G401 (cell line): Measurements from ENCODE around the gene ZNF76. TPM values are rescaled to one million over a fixed set of nuclear protein-coding genes. Genes with fewer than 3 reads are reported as not detected.
A peak's percentile ranks its signal among the peaks of the same experiment; 100 is the strongest.
"Not testable (repeated sequence)": the region's sequence is repeated elsewhere in the genome, so short reads cannot be mapped to it uniquely, and the experiment has no call there.

Experiments used
- DNase-seq: peaks from one replicate; pipeline ENCODE4 v3.0.0-alpha.2; 2015; ENCODE audit warnings: low spot score
- in situ Hi-C: cut with HindIII; loops from 2 replicates; pipeline ENCODE4 v1.10.0; 2016; ENCODE audit warnings: low sequenced_read_pairs, mixed read lengths
- total RNA-seq: library from RNA; depleted of rRNA; stranded (reverse); fragments of >200 nt; shearing (Covaris generic); gene quantifications from 2 replicates; pipeline ENCODE4 v1.2.3, GENCODE V29; 2014

The ZNF76 gene
- total RNA-seq, 1 experiment from 2014 or later: 26.0 TPM

- in situ Hi-C loops: no loop called here
Observed at GRCh38 chr6:35295036-35295435, 35.5 kb downstream of the ZNF76 start.

DNA sequence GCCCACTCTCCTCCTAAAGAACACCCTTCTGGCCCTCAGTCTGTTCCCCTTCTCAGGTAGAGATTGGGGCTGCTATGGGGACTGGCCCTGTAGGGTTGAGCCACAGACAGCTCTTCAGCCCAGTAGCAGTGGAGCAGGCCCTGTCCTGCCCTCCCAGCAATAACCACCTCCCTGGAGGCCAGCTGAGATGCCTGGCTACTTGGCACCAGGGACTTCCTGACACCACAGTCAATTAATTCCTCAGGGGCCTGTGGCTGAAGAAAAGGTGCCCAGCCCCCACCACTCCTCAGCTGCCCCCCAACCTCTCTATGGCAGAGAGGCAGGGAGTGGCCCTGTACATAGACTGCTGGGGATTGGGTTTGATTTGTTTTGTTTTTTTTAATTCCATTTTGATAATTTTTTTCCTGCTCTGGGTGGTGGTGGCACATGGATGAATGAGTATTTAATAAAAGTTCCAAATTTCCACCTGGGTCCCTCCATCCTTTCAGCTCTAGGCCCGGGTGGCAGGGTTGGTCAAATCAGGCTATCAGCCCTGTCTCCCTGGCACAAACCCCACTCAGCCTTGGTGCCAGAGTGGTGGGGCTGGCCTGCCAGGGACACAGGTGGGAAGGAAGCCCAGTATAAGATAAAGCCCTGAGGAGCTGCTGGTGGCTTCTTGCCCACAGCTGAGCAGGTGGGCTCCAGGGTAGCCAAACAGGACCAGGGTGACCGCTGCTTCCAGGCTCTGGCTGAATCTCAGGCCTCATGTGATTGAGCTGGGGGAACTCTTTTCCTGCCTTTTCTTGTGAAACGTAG, 36.2 kb downstream of the ZNF76 start:
- in situ Hi-C loops: no loop called here
- peak; percentile 58 for DNase-seq

More at GRCh38 chr6:35295036-35295435, 35.5 kb downstream of the ZNF76 start:
- DNase-seq: no peak

DNA sequence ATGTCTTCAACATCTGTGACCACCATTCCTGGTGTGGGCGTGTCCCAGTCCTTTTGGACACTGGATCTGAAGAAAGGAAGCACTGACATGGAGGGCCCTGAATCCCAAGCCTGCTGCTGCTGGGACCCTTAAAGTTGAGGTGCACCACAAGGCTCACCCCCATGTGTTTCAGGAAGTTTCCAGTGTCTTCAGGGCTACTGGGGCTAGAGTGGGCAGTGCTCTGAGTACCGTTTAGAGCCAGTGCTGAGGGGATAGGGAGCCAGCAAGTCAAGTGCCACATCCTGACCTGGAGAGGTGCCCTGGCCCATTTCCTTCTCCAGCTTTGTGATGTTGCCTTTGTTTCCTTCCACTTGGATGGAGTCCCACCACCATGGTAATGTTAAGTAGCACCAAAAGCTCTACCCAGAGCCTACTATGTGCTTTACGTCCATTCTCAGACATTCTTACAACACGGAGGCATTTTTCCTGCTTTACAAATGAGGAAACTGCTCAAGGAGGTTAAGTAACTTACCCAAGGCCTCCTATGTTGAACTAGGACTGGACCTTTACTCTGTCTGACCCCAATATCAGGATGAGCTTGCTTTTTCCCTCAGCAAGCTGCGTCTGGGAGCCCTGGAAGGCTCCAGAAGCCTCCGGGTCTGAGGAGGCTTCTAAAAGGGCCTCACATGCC, 37.5 kb downstream of the ZNF76 start:
- DNase-seq: no peak
- in situ Hi-C loops: no loop called here

DNA sequence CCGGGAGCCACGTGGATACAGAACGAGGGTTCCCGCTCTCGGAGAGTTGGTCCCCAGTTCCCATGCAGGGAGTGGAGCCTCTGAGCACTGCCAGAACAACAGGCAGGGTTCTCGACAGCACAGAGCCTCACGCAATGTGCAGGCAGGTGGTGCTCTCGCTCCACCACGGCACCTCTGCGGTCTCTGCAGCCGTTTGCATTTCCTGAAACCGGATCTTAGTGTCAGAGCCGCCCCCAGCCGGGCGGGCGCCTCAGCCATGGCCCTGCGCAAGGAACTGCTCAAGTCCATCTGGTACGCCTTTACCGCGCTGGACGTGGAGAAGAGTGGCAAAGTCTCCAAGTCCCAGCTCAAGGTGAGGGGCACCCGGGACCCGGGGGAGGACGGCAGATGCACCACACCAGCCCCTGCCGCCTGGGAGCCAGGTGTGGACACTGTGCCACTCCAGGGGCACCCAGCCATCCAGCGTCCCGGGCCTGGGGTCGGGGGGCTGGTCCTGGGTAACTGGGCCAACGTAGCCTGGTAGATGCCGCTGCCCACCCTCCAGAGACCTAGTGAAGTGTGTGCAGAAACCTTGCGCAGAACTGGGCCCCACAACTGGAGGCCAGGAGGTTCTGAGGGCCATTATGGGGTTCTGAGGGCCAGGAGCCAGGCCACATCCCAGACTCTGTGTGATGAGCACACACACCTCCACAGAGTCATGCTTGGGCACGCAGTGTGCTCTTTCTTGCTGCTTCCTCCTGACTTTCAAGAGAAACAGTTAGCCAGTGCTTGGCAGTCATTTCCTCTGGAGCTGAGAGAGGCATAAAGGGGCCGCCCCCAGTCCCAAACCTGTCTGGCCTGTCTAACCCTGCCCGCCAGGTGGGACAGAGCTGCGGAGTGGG, 38.3 kb downstream of the ZNF76 start, which contains the start of gene DEF6:
DEF6 (plus strand) TSS at position 218 of the 881 bp plus-strand sequence; CDS start at position 257, 39 bp downstream.
- peak; percentile 61 for DNase-seq
- in situ Hi-C loops: no loop called here

- in situ Hi-C loops: no loop called here
- no peak for DNase-seq
Observed at GRCh38 chr6:35298625-35299140, 39.1 kb downstream of the ZNF76 start.

DNA sequence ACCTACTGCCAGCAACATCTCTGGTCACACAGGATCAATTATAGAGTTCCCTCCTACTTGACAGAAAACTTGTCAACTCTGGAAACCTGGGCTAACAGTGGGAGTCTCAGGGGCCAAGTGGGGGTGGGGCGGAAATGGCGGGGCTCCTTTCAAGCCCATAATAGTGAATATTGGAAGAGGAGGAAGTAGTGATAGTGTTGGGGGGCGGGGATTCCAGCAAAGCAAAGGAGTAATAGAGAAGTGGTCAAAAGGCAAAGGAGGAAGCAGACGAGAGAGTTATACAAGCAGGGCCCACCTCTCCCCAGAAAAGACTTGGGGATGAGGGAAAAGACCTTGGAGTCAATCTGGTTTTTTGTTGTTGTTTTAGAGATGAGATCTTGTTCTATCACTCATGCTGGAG, 40.1 kb downstream of the ZNF76 start:
- no peak for DNase-seq
- in situ Hi-C loops: no loop called here

- in situ Hi-C loops: no loop called here
- no peak for DNase-seq
Observed at GRCh38 chr6:35300848-35301247, 41.3 kb downstream of the ZNF76 start.

DNA sequence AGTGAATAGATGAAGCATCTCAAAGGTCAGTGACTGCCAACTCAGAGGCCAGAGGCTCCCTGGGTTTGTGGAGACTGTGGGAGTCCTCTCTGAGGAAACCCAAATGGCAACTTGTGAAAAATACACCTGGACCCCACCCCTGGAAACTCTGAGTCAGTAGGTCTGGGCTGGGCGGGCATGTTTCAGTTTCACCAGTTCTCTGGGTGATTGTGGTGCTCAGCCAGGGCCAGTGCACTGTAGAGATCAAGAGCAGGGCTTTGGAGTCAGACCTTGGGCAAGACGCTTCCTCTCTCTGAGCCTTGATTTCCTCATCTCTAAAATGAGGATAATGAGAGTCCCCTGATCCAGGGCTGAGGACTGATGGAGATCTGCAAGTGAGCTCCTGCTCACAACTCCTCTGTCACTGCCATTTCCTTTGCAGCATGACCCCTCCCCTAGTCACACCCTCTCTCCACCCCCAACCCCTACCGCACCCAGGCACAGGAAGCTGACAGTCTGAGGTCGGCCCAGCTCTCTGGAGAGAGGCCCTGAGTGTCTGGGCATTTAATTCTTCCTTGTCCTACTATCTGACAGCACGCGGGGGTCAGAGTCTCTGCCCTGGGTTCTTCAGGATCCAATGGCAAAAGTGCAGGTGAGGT, 43.2 kb downstream of the ZNF76 start:
- DNase-seq: no peak
- in situ Hi-C loops: no loop called here

DNA sequence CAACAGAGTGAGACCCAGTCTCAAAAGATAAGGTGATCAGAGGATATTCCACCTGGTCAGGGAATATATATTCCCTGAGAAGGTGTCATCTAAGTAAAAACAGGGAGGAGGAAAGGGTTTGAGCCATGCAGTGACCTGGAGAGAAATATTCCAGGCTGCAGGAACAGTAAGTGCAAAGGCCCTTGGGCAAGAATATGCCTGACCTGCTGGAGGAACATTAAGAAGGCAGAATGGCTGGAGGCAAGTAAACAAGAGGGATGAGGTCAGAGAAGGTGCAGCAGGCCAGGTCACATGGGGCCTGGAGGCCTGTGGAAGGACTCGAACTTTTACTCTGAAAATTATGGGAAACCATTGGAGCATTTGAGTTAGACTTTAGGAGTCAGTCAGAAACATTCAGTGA, 44.8 kb downstream of the ZNF76 start:
- in situ Hi-C loops: no loop called here
- no peak for DNase-seq

- no peak for DNase-seq
- in situ Hi-C loops: no loop called here
Observed at GRCh38 chr6:35305117-35305516, 45.6 kb downstream of the ZNF76 start.

DNA sequence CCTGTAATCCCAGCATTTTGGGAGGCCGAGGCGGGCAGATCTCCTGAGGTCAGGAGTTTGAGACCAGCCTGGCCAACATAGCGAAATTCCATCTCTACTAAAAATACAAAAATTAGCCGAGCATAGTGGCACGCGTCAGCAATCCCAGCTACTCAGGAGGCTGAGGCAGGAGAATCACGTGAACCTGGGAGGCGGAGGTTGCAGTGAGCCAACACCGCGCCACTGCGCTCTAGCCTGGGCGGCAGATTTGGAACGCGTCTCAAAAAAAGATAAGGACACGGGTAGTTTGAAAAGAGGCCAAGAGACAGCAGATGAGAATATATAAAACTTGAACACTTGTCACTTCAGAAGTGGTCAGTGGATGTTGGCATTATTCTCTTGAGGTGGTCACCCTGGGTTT, 47.6 kb downstream of the ZNF76 start:
- in situ Hi-C loops, DNase-seq: not testable (repeated sequence)

DNA sequence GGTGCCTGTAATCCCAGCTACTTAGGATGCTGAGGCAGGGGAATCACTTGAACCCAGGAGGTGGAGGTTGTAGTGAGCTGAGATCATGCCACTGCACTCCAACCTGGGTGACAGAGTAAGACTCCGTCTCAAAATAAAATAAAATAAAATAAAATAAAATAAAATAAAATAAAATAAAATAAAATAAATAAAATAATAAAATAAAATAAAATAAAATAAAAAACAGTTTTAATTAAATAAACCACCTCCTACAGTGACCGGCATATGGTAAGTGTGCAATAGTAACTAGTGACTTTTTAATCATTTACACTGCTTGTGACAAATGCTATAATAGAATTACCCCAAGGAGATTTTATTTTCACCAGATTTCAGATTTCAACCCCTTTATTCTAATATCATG, 49.0 kb downstream of the ZNF76 start:
- in situ Hi-C loops, DNase-seq: not testable (repeated sequence)

GRCh38 chr6:35309611-35310264, 50.2 kb downstream of the ZNF76 start:
- in situ Hi-C loops: no loop called here
- DNase-seq: no peak

- no peak for DNase-seq
- in situ Hi-C loops: no loop called here
Observed at GRCh38 chr6:35310265-35310831, 50.8 kb downstream of the ZNF76 start.

DNA sequence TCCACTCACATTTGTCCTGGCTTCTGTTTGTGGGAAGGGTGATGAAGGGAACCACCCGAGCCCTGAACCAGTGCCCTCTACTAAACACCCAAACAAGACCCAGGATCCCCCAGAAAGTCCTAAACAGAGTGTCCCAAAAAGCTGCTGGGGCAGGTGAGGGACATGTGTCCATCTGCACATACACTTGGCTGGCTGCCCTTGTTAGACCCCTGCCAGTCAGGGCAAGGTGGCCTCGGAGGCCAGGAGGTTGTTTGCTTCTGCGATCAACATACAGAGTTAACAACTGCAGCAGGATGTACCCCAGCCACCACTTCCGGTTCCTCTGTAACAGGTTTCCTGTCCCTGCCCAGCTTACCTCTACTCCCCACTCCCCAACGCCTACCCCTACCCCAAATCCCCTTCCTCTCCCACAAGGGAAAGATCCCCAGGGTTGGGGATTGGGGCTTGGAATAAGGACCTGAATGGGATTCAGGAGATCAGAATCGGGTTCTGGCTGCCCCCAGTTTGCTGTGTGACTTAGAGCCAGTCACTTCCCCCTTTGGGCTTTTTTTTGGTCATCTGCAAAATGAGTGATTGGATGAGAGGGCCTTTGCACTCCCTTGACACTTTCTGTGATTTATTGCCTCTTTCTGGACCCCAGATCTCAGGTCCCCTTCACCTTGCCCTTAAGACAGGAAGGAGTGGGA, 52.0 kb downstream of the ZNF76 start:
- DNase-seq: no peak
- in situ Hi-C loops: no loop called here

DNA sequence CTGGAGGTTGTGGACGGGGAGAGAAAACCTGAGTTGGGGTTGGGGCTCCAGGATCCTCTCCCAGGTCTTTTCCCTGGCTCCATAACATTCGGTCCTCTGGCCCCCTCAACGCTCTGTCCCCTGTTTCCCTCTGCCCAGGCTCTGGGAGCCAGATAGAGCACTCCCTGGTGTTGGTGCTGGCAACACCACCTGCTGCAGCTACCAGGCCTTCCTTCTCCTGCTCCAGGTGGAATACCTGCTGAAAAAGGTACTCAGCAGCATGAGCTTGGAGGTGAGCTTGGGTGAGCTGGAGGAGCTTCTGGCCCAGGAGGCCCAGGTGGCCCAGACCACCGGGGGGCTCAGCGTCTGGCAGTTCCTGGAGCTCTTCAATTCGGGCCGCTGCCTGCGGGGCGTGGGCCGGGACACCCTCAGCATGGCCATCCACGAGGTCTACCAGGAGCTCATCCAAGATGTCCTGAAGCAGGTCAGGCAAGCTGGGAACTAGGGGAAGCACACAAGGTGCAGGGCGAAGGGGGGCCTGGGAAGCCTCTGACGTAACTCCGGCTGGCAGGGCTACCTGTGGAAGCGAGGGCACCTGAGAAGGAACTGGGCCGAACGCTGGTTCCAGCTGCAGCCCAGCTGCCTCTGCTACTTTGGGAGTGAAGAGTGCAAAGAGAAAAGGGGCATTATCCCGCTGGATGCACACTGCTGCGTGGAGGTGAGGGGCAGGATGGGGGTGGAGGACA, 52.7 kb downstream of the ZNF76 start:
- in situ Hi-C loops: no loop called here
- DNase-seq: no peak

- in situ Hi-C loops: no loop called here
- DNase-seq: no peak
Observed at GRCh38 chr6:35312807-35313206, 53.3 kb downstream of the ZNF76 start.
